GM19035 (cell line): ENCODE results near the gene EFR3B.
"Not testable (repeated sequence)": the region's sequence is repeated elsewhere in the genome, so short reads cannot be mapped to it uniquely, and the experiment has no call there.

Experiments used
- ATAC-seq: cut with Tn5 transposase; IDR thresholded peaks from one replicate; pipeline ENCODE4 v1.9.1; 2021; ENCODE audit not compliant: unreplicated experiment

EFR3B gene

DNA sequence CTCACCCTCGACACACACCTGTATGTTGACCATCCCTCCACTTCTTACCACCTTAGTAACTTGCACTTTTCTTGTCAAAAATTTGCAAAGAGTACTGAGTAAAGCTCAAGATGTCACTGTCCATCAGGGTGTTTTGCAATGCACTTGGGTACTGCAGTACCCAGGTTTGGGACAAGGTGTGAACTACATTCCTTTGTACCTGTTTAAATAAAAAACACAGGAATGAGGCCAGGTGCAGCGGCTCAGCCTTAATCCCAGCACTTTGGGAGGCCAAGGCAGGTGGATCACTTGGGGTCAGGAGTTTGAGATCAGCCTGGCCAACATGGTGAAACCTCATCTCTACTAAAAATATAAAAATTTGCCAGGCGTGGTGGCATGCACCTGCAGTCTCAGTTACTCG is 98.7 kb downstream of the EFR3B start:
- not testable (repeated sequence) for ATAC-seq

DNA sequence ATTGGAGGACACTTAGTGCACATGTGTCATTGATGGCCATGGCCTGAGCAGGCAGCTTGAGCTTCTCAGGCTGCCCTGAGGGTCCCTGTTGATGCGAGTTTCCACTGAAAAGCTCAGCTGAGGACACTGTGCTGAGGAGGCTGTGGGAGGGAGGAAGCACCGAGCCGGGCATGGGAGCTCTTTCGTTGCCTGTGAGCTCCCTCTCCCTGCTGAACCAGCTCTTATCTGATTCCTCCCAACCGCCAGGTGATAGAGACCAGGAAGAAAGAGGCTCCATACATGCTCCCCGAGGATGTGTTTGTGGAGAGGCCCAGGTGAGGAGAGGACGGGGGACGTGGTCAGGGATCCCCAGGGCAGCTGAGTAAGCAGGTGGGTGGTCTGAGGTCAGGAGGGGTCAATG is 99.2 kb downstream of the EFR3B start:
- ATAC-seq: no peak

DNA sequence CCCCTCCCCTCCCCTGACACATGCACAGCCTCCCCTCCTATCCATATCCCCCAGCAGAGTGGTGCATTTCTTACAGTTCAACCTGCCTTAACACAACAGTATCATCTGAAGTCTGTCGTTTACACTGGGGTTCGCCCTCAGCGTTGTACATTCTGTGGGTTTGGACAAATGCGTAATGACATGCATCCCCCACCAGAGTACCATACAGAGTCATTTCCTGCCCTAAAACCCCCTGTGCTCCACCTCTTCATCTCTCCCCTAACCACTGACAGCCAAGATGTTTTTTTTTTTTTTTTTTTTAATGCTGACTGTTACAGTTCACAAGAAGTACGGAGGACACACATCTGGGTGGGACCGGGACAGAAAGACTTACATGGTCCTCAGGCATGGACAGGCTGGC is 103.9 kb downstream of the EFR3B start:
- ATAC-seq: no peak

DNA sequence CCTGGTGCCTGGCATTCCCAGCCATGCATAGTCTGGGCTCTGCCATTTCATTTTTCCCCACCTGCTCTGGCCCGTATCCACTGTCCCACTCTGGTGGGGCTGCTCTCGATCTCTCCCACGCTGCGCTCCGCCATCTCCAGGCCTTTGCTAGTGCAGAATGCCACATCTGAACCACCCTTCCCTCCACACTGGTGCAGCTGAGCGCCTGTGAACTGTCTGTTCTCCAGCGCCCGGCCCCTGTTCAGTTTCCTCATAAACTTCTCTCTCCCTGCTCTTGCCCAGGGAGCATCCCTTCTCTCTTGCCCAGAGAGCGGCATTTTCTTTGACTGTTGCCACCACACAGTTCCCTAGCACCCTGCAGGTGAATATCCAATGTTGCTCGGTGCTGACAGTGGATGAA is 105.0 kb downstream of the EFR3B start:
- no peak for ATAC-seq

DNA sequence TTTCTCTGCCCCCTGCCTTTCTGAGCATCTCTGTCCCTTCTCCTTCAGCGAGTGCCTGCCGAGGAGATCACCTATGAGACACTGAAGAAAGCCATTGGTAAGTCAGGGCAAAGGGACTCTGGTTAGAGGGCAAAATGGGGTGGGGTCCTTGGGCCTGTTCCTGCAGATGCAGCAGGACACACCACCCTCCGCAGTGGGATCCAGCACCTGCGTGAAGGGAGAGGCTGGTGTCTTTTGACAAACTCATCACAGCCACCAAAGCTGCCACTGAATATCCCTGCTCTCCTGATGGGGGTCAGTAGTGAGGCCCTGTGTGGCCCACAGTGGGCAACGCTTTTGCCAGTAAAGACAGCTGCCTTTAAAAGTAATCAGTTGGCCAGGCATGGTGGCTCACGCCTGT is 107.8 kb downstream of the EFR3B start:
- ATAC-seq: no peak

DNA sequence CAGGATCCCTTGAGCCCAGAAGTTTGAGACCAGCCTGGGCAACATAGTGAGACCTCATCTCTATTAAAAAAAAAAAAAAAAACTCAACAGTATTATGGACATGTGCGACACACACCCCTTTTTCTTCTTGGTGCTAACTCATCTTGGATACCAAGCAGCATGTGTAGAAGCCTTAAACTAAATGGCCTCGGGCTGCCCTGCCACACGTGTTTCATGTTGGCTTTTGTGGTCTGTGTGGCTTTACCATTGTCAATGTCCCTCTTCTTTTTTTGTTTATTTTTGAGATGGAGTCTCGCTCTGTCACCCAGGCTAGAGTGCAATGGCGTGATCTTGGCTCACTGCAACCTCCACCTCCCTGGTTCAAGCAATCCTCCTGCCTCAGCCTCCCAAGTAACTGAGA is 109.1 kb downstream of the EFR3B start:
- ATAC-seq: not testable (repeated sequence)

DNA sequence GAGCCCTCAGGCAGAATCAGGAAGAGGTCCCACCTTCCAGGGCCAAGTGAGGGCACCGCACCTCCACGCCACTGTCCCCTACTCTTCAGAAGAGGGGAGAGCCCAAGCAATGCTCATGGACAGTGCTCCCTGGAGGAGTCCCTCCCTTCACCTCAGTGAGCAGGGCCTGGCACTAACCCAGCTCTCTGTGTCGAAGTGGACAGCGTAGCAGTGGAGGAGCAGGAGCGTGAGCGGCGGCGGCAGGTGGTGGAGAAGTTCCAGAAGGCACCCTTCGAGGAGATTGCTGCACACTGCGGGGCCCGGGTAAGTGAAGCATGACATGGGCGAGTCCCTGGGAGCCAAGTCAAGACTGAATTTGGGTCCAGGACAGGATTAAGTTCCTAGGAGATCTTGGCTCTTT is 109.8 kb downstream of the EFR3B start:
- ATAC-seq: no peak

DNA sequence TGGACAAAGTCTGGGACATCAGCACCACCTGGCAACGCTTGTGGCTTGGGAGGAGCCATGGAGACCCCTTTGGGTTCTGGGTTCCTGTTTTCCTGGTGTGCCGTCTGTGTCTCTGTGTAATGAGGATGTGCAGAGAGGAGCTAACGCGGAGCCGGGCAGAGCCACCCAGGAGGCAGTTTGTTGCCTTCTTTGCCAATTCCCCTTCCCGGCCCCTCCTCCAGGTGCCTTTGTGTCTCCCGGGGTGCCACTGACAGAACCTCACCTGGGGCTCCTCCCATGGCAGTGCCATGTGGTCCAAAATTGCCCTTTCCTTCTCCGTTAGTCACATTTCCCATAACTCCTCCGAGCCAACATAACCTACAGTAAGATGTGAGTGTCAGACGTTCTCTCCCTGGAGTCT is 113.5 kb downstream of the EFR3B start:
- no peak for ATAC-seq

DNA sequence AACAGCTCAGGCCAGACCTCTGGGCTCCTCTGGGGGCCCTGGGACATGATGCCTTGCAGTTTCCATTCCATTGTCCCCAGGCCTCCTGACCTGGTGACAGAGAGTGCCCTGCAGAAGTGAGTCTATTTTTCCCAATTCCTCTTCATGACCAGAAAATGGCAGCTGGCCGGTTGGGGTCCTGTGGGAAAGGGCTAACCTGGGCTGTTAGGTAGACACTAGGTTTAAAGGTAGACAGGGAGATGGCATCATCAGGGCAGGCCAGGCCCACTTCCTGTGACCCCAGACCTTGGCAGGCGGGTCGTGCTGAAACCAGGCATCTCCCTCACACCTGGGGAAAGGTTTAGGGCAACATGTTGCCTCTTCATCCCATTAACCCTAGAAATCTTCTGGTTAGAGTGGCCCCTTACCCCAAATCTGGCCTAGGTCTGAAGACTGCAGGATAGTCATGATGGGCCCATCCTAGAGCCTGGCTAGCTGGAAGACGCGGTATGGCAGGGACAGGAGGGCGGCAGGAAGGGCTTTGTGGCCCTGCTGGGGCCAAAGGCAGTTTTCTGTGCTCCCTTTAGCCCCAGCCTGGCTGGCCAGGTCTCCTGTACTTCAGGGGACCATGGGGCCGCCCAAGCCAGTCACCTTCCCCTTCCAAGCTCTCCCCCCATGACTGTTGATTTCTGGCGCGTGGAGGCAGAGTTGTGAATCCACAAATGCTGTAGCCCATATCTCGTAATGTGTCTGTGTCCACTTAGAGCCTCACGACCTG is 116.4 kb downstream of the EFR3B start:
- no peak for ATAC-seq

DNA sequence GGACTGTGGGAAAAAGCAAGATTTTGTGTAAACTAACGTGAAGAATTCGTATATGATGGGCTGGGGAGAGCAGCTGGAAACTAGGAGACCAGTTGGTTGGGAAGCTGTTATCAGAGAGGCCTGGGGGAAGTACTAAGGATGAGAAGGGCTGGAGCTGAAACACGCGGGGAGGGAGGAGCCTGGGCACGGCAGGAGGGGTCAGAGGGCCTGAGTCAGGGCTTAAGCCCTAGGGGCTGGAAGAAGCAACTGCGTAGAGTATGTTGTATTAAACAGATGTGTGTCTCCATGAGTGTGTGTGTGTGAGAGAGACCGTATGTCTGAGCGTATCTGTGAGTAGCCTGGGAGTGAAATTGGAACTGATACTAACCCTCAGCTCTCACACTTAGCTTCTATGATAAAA is 118.1 kb downstream of the EFR3B start:
- no peak for ATAC-seq

DNA sequence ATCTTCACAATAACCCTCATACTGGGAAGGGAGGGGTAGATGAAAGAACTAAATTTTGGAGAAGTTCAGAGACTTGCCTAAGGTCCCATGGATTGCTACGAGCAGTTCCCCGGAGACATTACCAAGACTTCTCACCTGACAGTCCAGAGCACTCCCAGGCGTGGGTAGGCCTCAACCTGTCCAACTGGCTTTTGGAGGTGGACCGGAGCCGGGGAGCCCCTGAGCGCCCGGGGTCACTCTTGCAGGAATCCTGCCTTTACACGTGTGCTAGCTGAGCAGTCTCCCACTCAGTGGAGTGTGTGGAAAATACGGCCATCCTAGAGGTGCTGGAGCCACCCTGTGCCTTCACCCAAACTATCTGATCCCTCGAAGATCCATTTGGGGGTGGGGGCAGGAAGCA is 118.5 kb downstream of the EFR3B start:
- ATAC-seq: no peak

DNA sequence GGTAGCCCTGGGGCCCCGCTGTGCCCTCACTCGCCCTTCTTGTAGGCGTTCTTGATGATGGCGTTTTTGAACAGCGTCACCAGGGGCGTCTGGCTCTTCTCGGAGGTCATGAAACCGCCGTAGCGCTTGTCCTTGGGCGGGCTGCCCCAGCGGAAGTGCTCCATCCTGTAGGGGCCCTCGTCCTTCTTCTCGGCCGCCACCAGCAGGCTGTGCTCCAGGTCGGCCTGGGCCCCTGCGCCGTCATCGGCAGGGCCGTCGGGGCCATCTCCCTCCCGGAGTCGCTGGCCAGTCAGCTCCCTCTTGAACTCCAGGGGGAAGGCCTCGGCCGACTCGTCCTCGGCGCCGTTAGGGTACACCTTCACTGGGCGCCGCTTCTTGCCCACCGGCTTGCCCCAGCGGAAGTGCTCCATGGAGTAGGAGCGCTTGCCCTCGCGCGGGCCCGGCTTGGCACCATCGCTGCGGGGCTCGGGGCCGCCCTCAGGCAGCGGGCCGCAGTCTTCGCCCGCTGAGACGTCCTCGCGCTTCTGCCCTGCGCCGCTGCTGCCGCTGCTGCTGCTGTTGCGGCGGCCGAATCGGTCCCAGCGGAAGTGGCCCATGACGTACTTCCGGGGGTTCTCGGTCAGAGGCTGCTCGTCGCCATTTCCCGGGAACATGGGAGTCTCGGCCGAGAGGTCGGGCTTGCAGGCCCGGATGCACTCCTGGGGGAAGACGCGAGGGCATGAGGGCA is 119.3 kb downstream of the EFR3B start:
- peak; percentile 64 for ATAC-seq

DNA sequence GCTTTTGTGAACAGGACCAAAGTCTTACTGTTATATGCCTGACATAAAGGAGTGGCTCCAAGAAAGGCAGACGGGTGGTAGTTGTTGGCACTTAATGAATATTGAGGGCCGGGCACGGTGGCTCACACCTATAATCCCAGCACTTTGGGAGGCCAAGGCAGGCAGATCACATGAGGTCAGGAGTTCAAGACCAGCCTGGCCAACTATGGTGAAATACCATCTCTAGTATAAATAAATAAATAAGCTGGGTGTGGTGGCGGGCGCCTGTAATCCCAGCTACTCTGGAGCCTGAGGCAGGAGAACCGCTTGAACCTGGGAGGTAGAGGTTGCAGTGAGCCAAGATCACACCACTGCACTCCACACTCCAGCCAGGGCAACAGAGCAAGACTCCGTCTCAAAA is 120.2 kb downstream of the EFR3B start:
- ATAC-seq: not testable (repeated sequence)

DNA sequence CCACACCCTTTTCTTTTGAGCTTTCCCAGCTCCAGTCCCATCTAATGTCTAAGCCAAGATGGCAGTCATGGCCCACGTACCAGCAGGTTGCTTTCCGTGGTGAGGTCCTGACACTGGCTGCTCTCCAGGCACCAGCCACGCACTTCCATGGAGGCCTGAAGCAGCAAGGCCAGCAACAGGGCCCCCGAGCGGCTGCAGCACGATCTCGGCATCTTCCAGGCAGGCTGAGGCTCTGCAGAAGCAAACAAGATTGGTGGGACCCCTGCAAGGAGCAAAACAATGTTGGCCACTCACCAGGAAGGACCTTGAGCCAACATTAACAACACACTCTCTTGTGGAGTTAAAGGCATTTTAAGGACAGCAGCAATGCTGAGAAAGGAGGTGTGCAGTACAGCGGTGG is 122.7 kb downstream of the EFR3B start:
- no peak for ATAC-seq

DNA sequence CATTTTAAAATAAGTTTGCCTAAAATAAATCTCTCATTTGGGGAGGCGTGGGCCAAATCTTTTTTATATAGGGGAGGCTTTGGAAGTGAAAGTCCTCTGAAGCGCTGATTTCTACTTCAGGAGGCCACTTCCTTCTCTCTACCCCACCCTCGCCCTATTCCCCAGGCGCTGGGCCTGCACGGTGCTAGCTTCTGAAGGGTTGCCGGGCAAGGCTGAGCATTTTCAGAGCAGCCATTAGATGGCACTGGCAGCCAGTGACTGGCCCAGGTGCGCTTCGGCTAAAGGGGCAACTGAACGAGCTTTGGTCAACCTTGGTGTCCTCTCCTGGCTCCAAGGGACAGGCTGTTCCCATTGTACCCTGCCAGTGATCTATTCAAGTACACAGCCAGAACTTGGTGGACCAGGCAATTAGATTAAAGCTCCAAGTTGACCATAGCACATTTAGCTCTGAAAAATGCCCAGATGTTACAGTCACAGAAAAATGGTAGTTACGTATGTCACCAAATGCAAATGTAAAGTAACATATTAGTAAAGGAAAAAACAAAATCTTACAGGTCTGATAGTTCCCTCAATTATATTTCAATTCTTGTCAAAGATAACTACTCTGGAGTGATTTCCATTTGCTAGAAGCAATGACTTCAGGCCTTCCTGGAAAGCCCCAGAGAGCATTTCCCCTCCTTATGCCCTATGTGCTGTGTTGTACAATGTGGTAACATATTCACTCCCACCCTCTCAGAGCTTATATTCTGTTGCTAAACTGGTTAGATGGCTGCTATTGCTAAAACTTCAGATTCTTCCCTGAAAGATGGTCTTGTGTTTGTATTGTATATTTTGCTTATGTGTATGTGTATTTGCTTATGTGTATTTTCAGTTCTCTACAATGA is 124.4 kb downstream of the EFR3B start:
- peak; percentile 61 for ATAC-seq

DNA sequence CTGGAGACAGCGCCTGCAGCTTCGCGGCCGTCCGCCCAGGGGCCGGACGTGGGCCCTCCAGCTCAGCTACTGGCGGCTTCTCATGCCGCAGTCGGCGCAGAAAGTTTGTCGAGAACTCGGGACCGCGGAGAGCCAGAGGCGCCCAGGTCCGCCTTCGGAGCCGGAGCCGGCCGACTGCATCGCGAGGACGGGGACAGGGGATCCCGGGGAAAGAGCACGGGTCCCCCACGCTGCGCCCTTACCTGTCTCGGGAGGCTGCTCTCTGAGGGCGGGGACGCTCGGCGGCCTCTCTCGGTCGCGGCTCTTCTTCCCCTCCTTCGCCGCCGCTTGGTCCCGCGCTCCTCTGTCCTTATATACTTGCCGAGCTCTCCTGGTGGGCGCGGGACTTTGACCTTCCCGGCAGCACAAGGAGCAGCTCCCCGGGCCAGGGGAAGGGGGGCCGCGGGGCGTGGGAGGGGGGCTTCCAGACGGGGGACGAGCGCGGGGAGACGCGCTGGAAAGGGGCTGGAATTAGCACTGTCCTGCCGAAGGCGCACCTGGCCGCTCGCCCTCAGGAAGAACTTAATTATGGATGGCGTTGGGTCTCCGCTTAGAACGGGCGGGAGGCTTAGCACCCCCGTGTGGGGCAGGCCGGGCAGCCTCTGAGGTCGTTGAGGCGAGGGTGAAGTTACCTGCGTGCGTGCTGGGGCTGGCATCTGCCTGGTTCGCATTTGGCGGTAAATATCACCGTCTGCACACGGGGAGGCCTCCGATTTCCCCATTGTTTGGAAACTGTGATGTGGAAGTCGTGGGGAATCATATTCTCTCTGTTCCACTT is 126.6 kb downstream of the EFR3B start, which contains the start of gene POMC:
POMC (minus strand) TSS at position 325 of the 817 bp plus-strand sequence. CDS start 3,808 bp downstream, outside the sequence.
- no peak for ATAC-seq

DNA sequence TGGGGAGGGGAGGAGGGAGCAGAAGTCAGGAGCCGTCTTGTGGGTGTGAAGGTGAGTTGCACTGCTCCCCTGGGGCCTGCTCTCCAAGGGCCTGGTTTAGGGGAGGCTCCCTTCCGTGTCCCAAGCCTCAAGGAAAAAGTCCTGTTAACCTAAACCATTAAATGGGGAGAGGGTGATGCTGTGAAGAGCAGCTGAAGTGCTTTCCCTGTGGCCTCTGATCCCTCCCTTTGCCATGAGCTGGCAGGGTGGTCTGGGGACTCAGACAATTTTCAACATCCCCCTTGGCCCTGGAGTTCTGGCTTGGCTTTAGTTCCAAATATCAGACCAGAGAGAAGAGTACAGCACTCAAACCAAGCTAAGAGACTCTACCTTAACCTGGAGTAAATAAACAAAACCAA is 127.2 kb downstream of the EFR3B start:
- no peak for ATAC-seq

DNA sequence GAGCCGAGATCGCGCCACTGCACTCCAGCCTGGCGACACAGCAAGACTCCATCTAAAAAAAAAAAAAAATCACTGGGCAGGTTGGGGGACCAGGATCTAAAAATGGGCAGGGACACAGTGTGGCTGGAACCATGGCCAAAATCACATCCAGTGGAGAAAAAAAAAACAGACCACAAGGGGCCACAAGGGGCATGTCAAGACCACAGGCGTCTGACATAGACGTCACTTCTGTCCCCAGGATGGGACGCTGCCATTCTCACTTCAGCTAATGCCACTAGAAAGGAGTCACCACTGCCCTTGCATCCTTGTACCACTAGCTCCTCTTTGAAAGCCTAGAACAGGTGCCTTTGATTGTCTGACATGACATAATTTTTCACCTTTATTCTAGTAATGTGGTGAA is 129.0 kb downstream of the EFR3B start:
- no peak for ATAC-seq

DNA sequence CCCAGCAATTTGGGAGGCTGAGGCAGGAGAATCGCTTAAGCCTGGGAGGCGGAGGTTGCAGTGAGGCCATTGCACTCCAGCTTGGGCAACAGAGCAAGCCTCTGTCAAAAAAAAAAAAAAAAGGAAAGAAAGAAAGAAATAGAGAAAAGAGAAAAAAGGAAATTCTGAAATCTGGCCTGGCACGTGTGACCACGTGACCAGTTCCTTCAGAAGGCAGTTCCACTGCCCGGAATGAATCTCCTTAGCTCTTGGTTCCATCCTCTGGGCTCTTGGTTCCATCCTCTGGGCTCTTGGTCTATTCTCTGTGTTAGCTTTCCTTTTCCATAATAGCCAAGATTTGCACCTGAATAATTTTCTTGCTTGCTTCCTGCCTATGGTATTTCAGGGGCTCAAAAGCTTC is 131.8 kb downstream of the EFR3B start:
- no peak for ATAC-seq

DNA sequence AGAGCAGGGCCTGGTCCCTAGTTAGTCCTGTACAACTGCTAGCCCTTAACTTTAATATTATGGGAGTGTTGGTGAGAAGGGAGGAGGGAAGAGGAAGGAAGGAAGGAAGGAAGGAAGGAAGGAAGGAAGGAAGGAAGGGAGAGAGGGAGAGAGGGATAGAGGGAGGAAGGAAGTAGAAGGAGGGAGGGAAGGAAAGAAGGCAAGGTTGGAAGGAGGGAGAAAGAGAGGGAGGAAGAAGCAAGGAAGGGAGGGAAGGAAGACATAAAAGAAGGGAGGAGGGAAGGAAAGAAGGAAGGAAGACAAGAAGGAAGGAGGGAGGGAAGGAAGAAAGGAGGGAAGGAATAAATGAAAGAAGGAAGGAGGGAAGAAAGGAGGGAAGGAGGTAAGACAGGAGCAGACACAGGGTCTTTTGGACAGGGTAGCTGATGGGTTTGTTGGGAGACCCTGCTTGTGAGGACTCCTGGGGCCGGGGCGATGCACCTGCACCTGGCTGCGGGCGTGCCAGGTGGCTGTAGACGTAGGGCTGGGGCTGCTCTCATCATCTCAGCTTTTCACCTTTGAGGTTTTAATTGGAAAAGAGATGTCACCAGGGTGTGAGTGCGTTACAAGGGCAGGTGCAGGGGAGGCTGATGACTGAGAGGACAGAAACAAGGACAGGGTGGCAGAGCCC is 132.5 kb downstream of the EFR3B start:
- ATAC-seq: no peak
